ENCODE measurements around the gene HIPK2.

DNA sequence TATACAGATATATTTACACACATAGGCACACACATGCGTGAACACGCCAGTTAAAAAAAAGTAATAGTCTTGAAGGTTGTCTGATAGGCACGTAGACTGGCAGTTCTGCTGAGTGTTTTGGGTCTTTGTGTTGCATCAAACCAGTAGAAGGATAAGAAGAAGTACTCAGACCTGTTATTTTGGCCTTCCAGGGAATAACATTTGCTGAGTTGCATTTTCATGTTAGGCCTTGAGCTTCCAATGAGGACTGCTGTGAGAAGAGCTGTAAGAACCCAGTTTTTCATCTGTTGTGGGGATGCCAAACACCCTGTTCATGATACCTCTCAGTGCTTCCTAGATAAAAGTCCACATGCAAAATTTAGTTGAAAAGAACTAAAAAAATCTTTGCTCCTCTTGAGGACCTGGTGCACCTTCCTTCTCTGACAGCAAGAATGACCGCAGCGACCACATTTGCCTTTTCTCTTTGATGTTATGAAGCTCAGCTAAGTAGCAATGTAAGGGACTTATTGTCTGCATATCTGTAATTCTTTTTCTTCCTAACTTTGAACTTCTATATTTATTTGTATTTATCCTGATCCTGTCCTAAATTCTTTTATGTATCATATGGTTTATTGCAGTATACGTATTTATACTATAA lies 27.2 kb downstream of the HIPK2 start:
- TF ChIP-seq POLR2AphosphoS5 (IDR thresholded peaks at IDR 0.05; ENCODE audit: borderline replicate concordance, low read depth, low read length) (no peak), EZH2 (IDR thresholded peaks at IDR 0.05) (no peak)
